LoVo (cell line): ENCODE results near the gene TSPAN3.
A peak's percentile ranks its signal among the peaks of the same experiment; 100 is the strongest.

ENCODE experiments used
- DNase-seq: peaks from one replicate; pipeline ENCODE4 v3.0.0-alpha.2; 2016; ENCODE audit warnings: low spot score

TSPAN3 gene

DNA sequence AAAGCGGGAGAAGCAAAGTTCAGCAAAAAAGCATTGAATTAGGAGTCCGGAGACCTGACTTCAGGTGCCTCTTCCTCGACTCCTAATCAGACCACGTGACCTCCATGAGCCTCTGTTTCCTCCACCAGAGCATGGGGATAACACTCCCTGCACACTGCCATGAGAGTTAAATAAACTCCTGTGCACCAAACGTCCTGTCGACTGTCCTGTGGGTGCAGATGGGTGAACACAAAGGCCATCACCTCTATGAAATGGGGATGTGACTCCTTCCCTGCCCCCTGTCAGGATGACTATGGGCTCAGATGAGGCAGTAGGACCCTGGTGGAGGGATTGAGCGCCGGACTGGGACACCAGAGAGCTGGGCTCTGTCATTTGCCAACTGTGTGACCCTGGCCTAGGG, 13.5 kb upstream of the TSPAN3 start:
- DNase-seq: no peak

DNA sequence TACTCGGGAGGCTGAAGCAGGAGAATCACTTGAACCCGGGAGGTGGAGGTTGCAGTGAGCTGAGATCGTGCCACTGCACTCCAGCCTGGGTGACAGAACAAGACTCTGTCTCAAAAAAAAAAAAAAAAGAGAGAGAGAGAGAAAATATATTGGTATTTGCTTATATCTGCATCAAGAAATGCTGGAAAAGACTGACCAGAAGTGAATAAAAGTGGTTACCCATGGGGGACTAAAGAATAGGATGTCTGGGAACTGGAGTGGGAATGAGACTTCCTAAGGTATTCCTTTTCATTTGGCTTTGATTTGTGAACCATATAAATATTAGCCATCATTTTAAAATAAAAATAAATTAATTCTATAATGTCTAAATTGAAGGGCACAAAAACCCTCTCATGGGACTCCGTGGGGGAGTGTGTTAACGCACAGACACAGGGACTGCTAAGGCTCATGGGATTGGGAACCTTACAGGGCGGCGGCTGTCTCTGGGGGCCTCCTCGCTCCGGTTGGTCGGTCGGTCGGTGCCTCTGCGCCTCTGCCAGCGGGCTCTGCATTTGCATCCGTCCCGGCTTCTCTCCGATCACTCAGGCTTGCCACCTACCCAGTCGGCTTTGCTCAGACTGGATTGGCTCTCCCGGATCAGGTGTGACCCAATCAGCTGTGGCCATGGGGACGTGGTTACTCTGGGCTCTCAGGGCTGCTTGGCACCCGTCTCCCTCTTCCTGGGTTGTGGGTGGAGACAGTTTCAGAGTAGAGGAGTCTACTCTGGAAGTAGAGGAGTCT, 12.7 kb upstream of the TSPAN3 start:
- peak; percentile 67 for DNase-seq

DNA sequence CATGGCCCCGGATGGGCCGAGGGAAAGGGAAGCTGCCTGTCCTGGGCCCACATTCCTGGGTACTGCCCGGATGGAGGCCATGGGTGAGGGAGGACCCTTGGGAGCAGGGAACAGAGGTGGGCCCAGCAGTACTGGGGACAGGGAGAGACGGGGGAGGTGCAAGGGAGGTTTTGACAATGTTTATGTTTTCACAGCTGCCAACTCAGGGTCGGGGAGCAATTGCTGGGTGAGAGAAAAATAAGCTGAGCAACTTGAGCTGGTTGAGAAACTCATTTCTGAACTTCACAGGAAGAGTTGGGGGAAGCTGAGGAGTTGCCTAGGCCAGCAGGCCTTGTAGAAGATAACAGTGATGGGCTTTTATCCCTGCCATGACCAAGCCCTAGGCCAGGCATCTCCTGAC, 11.1 kb upstream of the TSPAN3 start:
- DNase-seq: no peak

DNA sequence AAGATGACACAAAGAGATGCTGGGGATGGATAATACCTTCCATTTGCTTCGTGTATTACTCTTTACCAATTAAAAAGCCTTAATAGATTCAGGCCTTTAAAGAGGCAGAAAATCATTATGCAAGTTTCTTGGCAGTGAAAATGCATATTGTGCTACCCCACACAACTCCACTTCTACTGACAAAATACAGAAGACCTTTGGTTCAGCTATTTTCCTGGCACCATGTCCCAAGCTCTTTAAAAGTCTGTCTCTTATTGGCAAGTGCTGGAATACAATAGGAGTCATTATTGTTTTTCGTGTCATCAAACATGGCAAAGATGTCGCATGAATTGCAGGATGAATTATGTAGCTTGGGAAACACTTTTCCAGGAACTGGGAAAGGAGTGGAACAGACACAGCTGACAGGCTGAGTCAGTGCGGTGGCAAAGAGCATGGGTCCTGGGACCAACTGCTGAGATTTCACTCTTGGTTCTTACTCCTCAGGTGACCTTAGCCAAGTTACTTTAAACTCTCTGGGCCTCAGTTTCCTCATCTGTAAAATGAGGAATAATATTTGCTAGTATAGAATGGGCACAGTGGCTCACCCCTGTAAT, 5.5 kb upstream of the TSPAN3 start:
- no peak for DNase-seq

DNA sequence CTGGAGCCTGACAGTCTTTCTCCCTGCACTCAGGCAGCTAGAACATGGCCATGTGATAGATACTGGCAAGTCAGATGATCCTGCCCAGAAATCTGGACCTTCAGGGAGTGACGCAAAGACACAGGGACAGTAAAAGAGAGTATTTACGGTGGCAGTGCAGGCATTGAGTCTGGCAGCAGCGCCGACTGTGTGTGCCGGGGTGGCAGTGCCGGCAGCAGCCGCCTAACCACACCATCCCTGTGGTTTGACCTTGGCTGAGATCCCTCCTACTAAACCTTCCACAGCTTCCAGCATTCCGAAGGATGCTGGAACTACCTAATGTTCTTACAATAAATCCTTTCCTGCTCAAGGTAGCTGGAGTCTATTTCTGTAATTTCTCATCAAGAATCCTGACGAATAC, 4.6 kb upstream of the TSPAN3 start:
- DNase-seq: peak; percentile 32

DNA sequence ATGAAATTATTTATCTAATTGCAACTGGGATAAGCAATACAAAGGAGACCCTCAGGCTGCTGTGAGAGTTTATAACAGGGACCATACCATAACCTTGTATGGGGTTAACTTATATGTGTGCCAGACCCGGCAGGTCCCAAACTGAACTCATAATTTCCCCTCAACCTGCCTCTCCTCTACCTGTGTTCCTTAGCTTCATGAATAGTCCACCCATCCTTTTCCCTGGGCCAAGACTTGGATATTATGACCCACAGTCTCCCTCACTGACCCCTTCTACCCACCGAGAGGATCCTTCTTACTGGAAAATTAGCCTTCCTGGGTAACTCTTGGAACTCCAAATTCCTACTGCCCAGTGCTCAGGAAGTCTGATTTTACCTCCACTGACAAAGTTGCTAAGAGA, 3.4 kb upstream of the TSPAN3 start:
- no peak for DNase-seq

DNA sequence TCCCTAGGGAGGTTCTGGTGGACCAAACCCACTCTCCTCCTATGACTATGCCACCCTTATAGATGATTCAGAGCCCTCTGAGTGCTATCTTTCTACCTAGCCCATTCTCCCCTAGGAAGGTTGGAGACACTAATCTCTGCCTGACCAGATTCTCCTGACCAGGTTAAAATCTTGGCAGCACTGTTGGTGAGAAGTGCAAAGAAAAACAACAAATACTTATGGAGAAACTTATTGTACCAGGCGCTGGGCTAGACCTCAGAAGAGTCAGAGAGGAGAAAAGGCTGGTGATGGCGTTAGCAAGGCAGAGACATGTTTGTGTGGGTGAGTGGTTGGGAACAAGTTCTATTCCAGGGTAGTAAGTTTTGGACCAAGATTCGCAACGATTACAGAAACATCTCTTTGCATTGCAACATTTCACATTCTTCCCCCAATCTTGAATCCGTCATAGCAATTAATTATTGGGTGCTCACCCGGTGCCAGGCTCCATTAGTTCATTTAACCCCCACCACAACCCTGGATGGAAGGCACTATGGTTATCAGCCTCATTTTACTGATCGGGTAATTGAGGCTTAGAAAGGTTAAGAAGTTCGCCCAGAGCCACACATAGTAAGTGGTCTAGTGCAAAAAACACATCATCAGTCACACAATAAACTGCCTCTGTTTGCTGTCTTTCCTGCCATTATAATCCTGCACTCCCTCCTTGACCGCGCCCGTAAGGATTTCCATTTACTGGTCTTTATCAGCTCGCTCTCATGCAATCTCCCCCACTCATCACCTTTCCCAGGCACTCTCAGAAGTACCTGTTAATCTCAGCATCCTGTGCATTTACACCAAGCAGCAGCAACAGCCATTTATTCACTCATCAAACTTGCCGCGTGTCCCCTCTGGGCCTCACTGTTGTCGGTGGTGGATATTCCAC, 655 bp upstream of the TSPAN3 start:
- no peak for DNase-seq

DNA sequence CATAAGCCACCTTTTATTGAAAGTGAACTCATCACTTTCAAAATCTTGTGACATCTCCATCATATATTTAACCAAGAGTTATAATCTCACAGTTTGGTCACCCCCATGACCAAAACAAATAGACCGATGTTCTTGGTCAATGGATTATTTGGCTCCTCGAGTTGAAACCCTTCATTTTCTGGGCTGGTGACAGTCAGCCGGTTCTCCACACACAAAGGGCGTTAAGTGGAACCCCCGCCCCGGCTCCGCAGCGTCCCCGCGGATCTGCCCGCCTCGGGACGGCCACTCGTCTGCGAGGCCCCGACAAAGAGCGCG, 772 bp downstream of the TSPAN3 start:
- no peak for DNase-seq

DNA sequence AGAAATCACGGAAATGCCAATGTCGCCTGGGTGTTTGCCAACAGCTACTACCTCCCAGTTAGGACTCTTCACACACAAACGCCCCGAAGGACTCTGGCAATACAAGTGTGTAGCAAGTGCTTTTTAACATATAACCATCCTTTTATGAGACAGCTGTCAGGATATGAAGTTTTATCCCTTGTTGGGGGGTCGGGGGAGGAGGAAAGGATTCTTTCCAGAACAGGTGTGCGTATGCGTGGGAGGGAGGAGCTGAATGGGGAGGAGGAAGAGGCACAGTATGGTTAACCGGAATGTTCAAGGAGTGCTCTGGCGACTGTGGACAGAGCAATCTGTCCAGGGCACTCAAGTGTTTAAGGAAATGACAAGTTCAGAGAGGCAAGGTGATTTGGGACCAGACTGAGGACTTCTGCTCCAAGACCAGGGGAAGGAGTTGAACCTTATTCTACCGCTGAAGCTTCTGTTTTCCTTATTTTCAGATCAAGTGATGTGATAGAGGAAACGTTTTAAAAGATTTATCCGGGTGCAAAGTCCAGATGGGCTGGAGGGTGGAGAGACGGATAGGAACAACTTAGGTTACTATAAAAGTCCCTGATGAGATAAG, 1.3 kb downstream of the TSPAN3 start:
- peak; percentile 77 for DNase-seq

DNA sequence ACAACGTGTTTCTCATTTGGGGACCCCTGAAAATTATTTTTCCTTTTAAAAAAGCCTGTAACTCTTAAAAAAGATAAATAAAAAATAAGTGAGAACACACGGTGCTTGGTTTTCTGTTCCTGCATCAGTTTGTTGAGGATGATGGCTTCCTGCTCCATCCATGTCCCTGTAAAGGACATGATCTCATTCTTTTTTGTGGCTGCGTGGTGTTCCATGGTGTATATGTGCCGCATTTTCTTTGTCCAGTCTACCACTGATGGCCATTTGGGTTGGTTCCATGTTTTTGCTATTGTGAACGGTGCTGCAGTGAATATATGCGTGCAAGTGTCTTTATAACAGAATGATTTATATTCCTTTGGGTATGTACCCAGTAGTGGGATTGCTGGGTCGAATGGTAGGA, 2.3 kb downstream of the TSPAN3 start:
- DNase-seq: no peak

DNA sequence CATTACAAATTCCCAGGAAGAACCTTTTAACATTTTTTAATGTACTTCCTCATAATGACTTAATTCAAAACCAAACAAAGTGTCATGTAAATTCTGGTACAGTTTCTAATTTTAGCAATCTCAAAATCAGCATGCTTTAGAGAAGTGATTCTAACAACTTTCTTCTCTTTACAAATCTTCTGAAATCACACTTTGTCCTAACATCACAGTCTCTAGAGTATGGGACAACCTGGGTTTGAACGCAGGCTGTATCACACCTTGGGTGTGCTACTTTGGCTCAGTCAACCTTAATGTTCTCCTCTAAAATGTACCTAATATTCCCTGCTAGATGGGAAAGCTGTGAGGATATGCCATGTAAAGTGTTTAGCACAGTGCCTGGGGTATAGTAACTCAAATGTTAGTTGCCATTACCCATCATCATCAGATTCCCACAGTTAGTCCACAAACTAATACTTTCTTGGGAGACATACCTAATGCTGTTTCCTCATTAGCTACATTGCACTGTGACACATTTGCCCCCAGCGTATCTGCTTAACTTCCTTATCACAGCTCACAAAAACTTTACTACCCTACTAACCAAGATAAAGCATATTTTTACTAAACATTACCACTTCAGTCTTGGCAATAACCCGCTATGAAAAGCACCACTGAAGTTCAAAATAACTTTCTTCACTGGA, 3.1 kb downstream of the TSPAN3 start:
- peak; percentile 62 for DNase-seq

DNA sequence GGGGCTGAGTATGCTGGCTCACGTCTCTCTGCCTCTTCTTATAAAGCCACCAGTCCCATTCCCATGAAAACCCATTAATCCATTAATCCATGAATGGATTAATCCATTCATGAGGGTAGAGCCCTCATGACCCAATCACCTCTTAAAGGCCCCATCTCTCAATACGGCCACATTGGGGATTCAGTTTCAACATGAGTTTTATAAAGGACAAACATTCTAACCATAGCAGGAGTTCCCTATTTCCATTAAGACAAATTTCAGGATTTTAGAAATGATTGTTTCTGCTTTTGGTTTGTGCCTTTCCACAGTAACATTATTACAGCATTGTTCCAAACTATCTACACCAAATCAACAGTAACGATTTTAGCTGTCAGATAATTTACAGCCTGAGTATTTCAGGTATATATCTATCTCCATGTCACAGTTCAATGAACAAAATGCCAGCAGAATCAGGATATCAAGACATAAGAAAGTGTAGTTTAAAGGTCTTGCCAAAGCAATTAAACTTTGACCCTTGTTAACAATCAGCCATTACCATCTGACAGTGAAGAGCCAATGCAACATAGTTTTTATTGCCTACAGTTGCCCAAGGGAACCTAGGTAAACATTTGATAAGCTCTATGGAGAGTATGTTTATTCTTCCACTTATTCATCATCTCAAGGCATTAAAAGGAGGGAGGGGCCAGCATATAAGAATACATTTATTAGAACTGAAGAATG, 3.8 kb downstream of the TSPAN3 start:
- DNase-seq: peak; percentile 94

DNA sequence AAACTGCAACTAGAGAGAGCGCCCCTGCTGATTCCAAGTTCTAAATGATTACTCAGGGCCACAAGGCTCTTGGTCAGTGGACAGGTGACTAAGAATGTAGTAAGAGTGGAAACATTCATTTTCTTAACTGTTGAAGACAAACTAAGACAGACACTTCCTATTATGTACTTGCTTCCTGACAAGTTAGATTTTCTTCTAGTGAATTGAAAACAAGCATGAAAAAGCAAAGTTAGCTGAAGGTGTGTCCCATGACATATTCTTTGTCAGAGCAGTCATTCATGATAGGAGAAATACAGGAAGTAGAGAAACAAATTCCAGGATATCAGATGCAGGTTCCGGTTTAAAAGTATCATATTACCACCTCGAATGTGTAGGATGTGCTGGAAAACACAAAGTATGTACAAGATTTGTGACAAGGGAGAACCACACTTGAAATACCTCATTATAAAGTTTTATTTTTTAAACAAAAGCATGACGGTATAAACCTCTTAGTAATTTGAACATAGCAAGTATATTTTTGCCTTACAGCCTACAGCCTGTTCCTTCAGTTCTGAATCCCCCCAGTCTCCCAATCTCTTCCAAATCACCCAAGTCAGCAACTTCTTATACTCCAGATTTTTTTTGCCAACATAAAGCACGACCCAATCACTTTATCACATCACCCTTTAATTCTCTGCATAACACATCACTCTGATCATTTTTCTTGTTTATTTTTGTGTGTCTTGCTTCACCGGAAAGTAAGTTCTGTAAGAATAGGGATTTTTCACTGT, 6.2 kb downstream of the TSPAN3 start:
- DNase-seq: peak; percentile 24

DNA sequence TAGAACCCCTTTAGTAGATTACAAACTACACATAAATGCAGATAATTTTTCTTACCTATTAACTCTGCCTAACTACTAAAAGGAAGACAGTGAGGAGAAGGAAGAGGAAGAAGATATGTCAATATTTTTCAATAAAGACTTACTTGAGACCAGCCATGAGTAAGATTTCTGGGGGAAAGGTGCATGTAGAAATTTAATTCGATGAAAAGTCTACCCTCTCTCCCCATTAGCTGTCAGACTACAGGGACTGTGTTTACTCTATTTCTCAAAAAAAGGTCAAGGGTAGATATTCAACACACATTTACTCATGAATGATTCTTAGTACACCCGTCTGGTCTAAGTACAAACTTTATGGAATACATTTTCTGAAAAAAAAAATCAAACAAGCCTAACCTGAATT, 6.8 kb downstream of the TSPAN3 start:
- no peak for DNase-seq

DNA sequence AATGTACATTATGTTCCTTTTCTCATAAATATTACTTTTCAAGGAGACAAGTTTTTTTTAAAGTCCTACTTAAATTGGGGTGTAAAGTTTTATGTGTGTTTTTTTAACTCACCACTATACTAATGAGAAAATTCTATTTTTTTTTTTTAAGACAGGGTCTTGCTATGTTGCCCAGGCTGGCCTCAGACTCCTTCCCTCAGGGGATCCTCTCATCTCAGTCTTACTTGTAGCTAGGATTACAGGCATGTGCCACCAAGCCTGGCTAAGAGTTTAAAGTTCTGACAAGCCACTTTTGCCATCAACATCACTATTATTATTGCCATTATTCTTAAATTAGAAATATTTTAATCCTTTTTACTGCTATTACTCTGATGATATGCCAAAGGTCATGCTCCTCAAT, 7.7 kb downstream of the TSPAN3 start:
- DNase-seq: no peak

DNA sequence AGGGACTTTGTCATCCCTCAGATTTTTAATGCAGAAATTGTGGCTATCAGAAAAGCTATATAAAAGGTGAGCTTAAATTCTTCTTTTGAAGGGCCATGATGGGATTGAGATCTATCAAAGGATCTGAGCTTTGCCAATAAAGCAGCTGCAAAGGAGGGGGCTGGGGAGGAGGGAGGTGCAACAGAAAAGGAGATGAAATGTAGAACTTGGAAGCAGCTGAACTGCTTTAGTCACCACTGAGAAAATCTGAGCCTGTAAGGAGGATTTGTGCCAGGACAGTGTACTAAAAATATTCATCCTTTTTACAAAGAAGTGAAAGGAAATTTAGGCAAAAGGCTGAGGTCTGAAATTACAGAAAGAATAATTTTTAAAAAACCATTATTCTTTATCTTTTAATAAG, 10.4 kb downstream of the TSPAN3 start:
- DNase-seq: no peak

DNA sequence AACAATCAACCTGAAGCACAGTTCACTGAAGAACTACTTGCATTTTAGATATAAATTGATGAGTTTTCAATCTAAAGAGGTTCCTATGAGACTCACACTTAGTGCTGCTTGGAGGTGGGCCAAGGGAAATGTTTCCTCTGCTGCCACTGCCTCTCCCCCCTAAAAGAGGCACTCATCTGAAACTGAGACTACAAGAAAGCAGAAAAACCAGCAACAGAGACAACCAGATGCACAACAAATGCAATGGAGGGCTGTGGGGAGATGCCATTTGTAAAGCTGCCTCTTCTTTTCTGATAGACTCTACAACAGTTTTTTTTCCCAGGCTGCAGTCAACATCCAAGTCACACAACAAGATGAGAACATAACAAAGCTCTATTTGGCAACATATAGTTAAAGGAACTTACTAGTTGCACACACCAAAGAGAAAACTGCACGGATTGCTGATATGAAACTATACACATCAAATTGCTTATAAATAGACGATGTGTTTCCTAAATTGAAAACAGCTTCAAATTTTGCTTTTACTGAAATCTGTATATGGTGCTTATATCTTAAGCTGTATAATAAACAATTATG, 11.0 kb downstream of the TSPAN3 start:
- DNase-seq: no peak

DNA sequence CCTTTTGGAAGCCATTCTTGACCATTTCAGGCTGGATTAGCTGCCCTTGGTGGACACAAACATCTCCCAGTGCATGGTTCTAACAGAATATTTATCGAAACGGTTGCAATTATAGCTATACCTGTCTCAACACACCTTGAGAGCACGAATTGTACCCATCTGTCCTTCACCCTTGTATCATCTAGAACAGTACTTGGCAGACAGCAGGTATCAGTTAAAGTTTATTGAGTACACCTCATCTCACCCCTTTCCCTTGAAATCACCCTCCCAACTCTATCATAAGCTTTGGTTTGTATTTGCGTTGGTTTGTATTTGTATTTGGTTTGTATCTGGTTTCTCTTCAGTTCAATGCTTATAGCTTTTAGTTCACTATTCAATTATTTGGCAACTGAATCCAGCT, 12.4 kb downstream of the TSPAN3 start:
- no peak for DNase-seq

DNA sequence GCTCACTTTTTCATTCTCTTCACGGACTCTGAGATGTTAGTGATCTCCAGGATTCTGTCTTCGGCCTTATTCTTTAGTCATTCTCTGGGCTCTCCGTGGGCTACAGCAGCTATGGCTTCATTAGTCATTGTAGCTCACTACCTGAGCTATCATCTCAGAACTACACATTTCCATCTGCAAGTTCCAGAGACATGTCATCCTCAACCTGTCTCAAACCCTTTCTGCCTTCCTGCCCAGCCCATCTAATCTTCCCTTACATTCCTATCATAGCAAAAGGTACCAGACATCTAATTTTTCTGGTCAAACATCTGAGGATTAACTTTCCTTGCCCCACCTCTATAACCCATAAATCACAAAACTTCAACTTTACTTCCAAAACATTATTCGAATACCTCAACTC, 13.2 kb downstream of the TSPAN3 start:
- no peak for DNase-seq

DNA sequence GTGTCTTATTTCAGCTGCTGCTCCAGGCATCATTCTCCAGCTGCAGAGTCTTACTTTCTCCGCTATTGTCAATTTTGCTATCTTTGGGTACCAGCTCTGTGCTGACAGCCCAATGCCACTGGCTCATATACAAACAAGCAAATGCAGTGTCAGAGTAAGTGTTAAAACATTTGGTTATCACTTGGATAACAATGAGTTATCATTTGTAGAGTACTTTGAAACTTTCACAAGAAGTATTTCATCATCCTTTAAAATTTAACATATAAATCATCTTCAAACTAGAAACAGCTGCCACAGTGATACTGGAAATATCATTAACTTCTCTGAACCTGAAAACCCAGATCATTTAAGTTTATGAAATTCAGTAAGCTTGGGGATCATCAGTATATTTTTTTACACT, 13.8 kb downstream of the TSPAN3 start:
- DNase-seq: no peak
